Right lobe of liver (tissue), 6 donors: ENCODE measurements around the gene IARS2. TPM values are rescaled to one million over a fixed set of nuclear protein-coding genes. Genes with fewer than 3 reads are reported as not detected.

Experiments
- ATAC-seq, 4 donors: fragments of 200-7000 bp; cut with Tn5 transposase; one replicate each; pipeline ENCODE4 v1.9.1; 2020; ENCODE audit warnings: mild to moderate bottlenecking in 4 of 4, moderate library complexity in 4 of 4
- DNase-seq, 3 donors: peaks; one replicate each; pipeline ENCODE4 v3.0.0-alpha.2; 2020
- H3K27ac ChIP-seq, 3 donors: fragments of 200-600 bp; one replicate each; pipeline ENCODE4 v1.8.0; 2022
- H3K27me3 ChIP-seq, 2 donors: fragments of 200-600 bp; one replicate each; pipeline ENCODE4 v1.8.0; 2022
- H3K36me3 ChIP-seq, 4 donors: fragments of 200-600 bp; sonication (generic) in 1 of 4; one replicate each; pipeline versions ENCODE4 v1.5.1 to v1.8.0; 2017 to 2022; ENCODE audit warnings: control low read depth in 1 of 4
- H3K4me1 ChIP-seq, 4 donors: fragments of 200-600 bp; sonication (generic) in 1 of 4; one replicate each; pipeline versions ENCODE4 v1.5.1 to v1.8.0; 2017 to 2022; ENCODE audit warnings: control low read depth in 1 of 4
- H3K4me3 ChIP-seq, 3 donors: fragments of 200-600 bp; one replicate each; pipeline ENCODE4 v1.8.0; 2022
- H3K9me3 ChIP-seq, 4 donors: fragments of 200-600 bp; sonication (generic) in 1 of 4; one replicate each; pipeline versions ENCODE4 v1.5.1 to v1.8.0; 2017 to 2022; ENCODE audit warnings: control low read depth in 1 of 4
- CTCF ChIP-seq, 4 donors: fragments of 200-600 bp in 3 of 4; fragments of 450-650 bp in 1 of 4; IDR thresholded peaks; one replicate each; pipeline versions ENCODE4 v1.5.1 to v1.8.0; 2016 to 2022; ENCODE audit warnings: antibody characterized with exemption in 4 of 4, mild to moderate bottlenecking in 2 of 4
- POLR2A ChIP-seq: fragments of 450-650 bp; IDR thresholded peaks from one replicate; pipeline ENCODE4 v1.6.1; 2017; ENCODE audit warnings: antibody characterized with exemption, mild to moderate bottlenecking
- WGBS: methylation state at CpG from one replicate; pipeline ENCODE4 v1.1.6; 2018; ENCODE audit warnings: low coverage, low lambda C conversion rate; ENCODE audit not compliant: insufficient coverage; ENCODE audit errors: missing lambda C conversion rate; 5-methylcytosine and 5-hydroxymethylcytosine counted together
- intact Hi-C, 2 donors: fragments of 100-400 bp; cut with DNase I; formaldehyde crosslinking; loops; one replicate each; pipeline versions ENCODE4 v1.11.2 to v1.14.1; 2022
- total RNA-seq, 6 experiments: library from RNA; depleted of rRNA in 2 of 6; stranded (reverse); fragments of >200 nt in 2 of 6; fragmentation: NEBNext Ultra II Directional in 3 of 6; extraction: Animal tissue kit (Norgen Biotek cat#: 25700) in 3 of 6; gene quantifications; one replicate each; pipeline versions ENCODE4 v1.1.0 to v1.2.4, GENCODE V29; 2016 to 2023
- donor health status: DM: no; HTN: yes; CAD: no.
- donor health status: DM: no; HTN: no; CAD: no.
- donor health status: DM: no; HTN: no; CAD: no.
- donor health status: DM: no; HTN: yes; CAD: no.
- donor health status: DM: no; HTN: yes; CAD: no.

The IARS2 gene
- total RNA-seq, 6 experiments from 2014 or later, result 46.7 to 64.7 (median 50.0) TPM

DNA sequence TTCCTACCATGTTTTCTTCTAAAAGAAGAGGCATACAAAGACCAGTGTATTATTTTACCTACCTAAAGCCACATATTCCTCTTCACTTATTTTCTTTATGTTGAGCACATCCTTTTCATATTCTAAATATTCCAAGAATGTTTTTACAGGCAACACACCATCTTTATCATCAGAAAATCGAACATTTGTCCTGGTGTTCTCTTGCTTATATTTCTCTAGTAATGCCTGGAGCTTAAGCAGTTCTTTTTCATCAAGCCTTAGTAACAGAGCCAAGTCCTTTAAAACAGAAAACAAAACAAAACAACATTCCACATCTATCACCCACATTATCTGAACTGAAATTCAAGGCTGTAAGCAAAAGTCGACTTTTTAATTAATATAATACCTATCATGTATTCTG lies 88.7 kb downstream of the IARS2 start:
- no peaks in the 10 kb centered on the region for H3K4me1 ChIP-seq
- peaks cover 0 to 29% (median 3%) of the 10 kb centered on the region in 4 donors for H3K36me3 ChIP-seq
- DNase-seq, result no peak
- ATAC-seq, result no peak
- H3K9me3 ChIP-seq, result no peaks in the 10 kb centered on the region
- intact Hi-C loops, result no loop called here
- WGBS, result 88% methylated on average over 2 of the region's 2 CpGs
- H3K4me3 ChIP-seq, result no peak overlapping the region
- H3K27me3 ChIP-seq, result no peaks in the 10 kb centered on the region
- TF ChIP-seq CTCF (IDR thresholded peaks at IDR 0.05), result no peak
- no peak for TF ChIP-seq POLR2A
- H3K27ac ChIP-seq, result no peak overlapping the region

- WGBS, result 100% methylated on average over 1 of the region's 1 CpG
- Histone ChIP-seq H3K4me1 (no peaks in the 10 kb centered on the region), H3K36me3 (peaks cover 0 to 47% (median 10%) of the 10 kb centered on the region in 4 donors), H3K9me3 (no peaks in the 10 kb centered on the region), H3K27ac (no peak overlapping the region), H3K27me3 (no peaks in the 10 kb centered on the region), H3K4me3 (no peak overlapping the region)
- no peak for ATAC-seq
- intact Hi-C loops, result no loop called here
- no peak for DNase-seq
- TF ChIP-seq POLR2A (no peak), CTCF (IDR thresholded peaks at IDR 0.05) (no peak)
These were observed 90.6 kb downstream of the IARS2 start for GRCh38 chr1:220184506-220184905.

GRCh38 chr1:220186752-220187151 lies 92.8 kb downstream of the IARS2 start:
- TF ChIP-seq CTCF (IDR thresholded peaks at IDR 0.05) (no peak), POLR2A (no peak)

GRCh38 chr1:220188538-220188937 lies 94.6 kb downstream of the IARS2 start:
- Histone ChIP-seq H3K27me3 (no peaks in the 10 kb centered on the region), H3K27ac (no peak overlapping the region), H3K36me3 (peaks cover 3 to 58% (median 17%) of the 10 kb centered on the region in 4 donors), H3K9me3 (no peaks in the 10 kb centered on the region), H3K4me1 (no peaks in the 10 kb centered on the region), H3K4me3 (no peak overlapping the region)
- intact Hi-C loops, result no loop called here
- TF ChIP-seq CTCF (IDR thresholded peaks at IDR 0.05) (no peak), POLR2A (no peak)
- DNase-seq (no peak), ATAC-seq (no peak)
- 85% methylated on average over 2 of the region's 2 CpGs for WGBS

More at GRCh38 chr1:220186752-220187151, 92.8 kb downstream of the IARS2 start:
- Histone ChIP-seq H3K27ac (no peak overlapping the region), H3K36me3 (peaks cover 0 to 56% (median 14%) of the 10 kb centered on the region in 4 donors), H3K4me3 (no peak overlapping the region), H3K9me3 (no peaks in the 10 kb centered on the region), H3K27me3 (no peaks in the 10 kb centered on the region), H3K4me1 (no peaks in the 10 kb centered on the region)
- DNase-seq (no peak), ATAC-seq (no peak)
- 97% methylated on average over 2 of the region's 2 CpGs for WGBS
- intact Hi-C loops, result no loop called here
